ENCODE data around the gene C21orf58.

DNA sequence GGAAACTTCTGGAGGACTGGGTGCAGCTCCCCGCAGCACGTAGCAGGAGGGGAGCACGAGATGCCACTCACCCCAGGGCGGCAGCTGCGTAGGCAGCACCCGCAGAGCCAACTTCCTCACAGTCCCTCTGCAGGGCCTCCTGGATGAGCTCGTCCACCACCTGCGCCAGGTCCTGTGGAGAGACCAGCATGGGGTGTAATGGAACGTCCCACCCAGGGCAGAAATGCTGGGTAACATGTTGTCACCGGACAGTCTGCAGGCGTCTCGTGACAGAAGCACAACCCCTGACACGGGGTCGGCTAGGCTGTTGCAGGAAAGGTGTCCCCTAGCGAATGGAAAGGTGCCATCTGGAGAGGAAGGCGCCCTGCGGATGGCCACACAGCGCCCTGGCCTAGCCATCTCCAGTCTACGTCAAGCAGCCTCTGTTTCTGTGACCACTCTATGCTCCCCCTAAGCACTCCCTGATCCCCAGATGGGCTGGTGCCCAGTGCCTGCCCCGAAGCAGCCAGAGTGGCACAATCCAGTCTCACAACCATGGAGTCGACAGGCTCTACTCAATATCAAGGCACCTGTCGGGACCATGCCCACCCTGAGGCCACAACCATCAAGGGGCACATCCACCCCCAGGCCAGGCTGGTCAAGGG lies 59.5 kb downstream of the C21orf58 start:
- TF ChIP-seq POLR2AphosphoS5 (IDR thresholded peaks at IDR 0.05; ENCODE audit: low read depth, low read length), result no peak
- TF ChIP-seq, protein P1, sequence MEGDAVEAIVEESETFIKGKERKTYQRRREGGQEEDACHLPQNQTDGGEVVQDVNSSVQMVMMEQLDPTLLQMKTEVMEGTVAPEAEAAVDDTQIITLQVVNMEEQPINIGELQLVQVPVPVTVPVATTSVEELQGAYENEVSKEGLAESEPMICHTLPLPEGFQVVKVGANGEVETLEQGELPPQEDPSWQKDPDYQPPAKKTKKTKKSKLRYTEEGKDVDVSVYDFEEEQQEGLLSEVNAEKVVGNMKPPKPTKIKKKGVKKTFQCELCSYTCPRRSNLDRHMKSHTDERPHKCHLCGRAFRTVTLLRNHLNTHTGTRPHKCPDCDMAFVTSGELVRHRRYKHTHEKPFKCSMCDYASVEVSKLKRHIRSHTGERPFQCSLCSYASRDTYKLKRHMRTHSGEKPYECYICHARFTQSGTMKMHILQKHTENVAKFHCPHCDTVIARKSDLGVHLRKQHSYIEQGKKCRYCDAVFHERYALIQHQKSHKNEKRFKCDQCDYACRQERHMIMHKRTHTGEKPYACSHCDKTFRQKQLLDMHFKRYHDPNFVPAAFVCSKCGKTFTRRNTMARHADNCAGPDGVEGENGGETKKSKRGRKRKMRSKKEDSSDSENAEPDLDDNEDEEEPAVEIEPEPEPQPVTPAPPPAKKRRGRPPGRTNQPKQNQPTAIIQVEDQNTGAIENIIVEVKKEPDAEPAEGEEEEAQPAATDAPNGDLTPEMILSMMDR (IDR thresholded peaks at IDR 0.05), result no peak
- TF ChIP-seq SIN3A (IDR thresholded peaks at IDR 0.05; ENCODE audit: borderline replicate concordance, insufficient read depth, low read depth, low read length), result no peak
- TF ChIP-seq, protein P2, sequence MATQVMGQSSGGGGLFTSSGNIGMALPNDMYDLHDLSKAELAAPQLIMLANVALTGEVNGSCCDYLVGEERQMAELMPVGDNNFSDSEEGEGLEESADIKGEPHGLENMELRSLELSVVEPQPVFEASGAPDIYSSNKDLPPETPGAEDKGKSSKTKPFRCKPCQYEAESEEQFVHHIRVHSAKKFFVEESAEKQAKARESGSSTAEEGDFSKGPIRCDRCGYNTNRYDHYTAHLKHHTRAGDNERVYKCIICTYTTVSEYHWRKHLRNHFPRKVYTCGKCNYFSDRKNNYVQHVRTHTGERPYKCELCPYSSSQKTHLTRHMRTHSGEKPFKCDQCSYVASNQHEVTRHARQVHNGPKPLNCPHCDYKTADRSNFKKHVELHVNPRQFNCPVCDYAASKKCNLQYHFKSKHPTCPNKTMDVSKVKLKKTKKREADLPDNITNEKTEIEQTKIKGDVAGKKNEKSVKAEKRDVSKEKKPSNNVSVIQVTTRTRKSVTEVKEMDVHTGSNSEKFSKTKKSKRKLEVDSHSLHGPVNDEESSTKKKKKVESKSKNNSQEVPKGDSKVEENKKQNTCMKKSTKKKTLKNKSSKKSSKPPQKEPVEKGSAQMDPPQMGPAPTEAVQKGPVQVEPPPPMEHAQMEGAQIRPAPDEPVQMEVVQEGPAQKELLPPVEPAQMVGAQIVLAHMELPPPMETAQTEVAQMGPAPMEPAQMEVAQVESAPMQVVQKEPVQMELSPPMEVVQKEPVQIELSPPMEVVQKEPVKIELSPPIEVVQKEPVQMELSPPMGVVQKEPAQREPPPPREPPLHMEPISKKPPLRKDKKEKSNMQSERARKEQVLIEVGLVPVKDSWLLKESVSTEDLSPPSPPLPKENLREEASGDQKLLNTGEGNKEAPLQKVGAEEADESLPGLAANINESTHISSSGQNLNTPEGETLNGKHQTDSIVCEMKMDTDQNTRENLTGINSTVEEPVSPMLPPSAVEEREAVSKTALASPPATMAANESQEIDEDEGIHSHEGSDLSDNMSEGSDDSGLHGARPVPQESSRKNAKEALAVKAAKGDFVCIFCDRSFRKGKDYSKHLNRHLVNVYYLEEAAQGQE (IDR thresholded peaks at IDR 0.05; ENCODE audit: insufficient read depth in 1 of 2, low read depth in 2 of 2, low read length in 1 of 2), result no peak

All from Panc1 (cell line).